ENCODE results near the gene MPDZ. TPM values are rescaled to one million over a fixed set of nuclear protein-coding genes. Genes with fewer than 3 reads are reported as not detected.

MPDZ gene
- total RNA-seq, 4 donors from 2014 or later = 17.9 to 29.6 (median 23.5) TPM

DNA sequence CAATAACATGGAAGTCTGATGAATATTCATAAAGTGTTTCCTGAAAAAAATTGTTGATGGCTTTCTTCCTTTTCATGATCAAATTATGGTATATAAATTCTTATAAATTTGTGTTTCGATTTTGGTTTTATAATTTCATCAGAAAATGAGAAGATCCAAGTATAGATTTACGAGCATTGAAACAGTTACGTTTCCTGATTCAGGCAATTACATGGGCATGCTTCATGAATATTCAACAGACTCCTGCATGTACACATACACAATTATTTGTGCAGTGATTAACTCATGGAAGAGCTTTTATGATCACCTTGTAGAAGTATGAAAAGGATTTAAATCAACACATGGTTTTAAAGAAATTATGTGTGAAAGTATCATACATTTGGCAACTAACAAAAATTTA, 136.7 kb downstream of the MPDZ start:
- no peak overlapping the region for H3K27ac ChIP-seq
- H3K36me3 ChIP-seq = peaks cover 0 to 30% of the 10 kb centered on the region in 2 donors
- TF ChIP-seq, protein P1, sequence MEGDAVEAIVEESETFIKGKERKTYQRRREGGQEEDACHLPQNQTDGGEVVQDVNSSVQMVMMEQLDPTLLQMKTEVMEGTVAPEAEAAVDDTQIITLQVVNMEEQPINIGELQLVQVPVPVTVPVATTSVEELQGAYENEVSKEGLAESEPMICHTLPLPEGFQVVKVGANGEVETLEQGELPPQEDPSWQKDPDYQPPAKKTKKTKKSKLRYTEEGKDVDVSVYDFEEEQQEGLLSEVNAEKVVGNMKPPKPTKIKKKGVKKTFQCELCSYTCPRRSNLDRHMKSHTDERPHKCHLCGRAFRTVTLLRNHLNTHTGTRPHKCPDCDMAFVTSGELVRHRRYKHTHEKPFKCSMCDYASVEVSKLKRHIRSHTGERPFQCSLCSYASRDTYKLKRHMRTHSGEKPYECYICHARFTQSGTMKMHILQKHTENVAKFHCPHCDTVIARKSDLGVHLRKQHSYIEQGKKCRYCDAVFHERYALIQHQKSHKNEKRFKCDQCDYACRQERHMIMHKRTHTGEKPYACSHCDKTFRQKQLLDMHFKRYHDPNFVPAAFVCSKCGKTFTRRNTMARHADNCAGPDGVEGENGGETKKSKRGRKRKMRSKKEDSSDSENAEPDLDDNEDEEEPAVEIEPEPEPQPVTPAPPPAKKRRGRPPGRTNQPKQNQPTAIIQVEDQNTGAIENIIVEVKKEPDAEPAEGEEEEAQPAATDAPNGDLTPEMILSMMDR (IDR thresholded peaks at IDR 0.05 in 4 of 5, conservative IDR thresholded peaks at IDR 0.05 in 1 of 5) = no peak
- no peak for TF ChIP-seq POLR2A (IDR thresholded peaks at IDR 0.05)

DNA sequence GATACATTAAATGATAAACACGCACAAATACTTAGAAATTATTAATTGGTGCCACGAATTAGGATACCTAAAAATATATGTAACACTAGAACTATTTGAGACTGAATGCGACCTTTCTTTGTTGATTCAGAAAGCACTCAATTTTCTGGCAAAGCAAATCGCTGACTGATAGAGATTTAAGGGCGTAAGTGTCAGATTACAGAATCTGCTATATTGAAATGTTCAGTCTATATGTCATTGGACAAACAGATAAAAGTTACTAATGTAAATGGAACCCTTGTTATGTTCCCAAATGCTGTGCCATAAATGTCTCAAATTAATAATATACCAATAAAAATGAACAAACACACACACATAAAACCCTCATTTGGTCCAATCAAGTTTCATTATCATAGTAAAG, 137.9 kb downstream of the MPDZ start:
- Histone ChIP-seq H3K9me3 (no peaks in the 10 kb centered on the region), H3K4me3 (no peak overlapping the region), H3K27me3 (no peaks in the 10 kb centered on the region), H3K27ac (no peak overlapping the region), H3K4me1 (peaks cover 34 to 44% of the 10 kb centered on the region in 2 donors), H3K36me3 (peaks cover 0 to 35% of the 10 kb centered on the region in 2 donors)
- intact Hi-C loops (cut with DNase I; ENCODE audit: low total_unique reads) = loop anchor here (10.0 kb wide), 1 partner anchor 1633 kb away; no protein-coding TSS in a partner anchor
- TF ChIP-seq, protein P1 (IDR thresholded peaks at IDR 0.05 in 4 of 5, conservative IDR thresholded peaks at IDR 0.05 in 1 of 5) = no peak
- no peak for TF ChIP-seq POLR2A (IDR thresholded peaks at IDR 0.05)
- ATAC-seq (no peak), DNase-seq (no peak)
- in situ Hi-C loops (cut with MboI; ENCODE audit: low sequenced_read_pairs in 4 of 4) = no loop called here

More for the DNA sequence above, 136.7 kb downstream of the MPDZ start:
- Histone ChIP-seq H3K27me3 (no peaks in the 10 kb centered on the region), H3K4me1 (peaks cover 34 to 44% of the 10 kb centered on the region in 2 donors), H3K4me3 (no peak overlapping the region), H3K9me3 (no peaks in the 10 kb centered on the region)
- ATAC-seq (no peak), DNase-seq (no peak)
- in situ Hi-C loops (cut with MboI; ENCODE audit: low sequenced_read_pairs in 4 of 4) = no loop called here
- intact Hi-C loops (cut with DNase I; ENCODE audit: low total_unique reads) = loop anchor here (10.0 kb wide), 1 partner anchor 1632 kb away; no protein-coding TSS in a partner anchor

DNA sequence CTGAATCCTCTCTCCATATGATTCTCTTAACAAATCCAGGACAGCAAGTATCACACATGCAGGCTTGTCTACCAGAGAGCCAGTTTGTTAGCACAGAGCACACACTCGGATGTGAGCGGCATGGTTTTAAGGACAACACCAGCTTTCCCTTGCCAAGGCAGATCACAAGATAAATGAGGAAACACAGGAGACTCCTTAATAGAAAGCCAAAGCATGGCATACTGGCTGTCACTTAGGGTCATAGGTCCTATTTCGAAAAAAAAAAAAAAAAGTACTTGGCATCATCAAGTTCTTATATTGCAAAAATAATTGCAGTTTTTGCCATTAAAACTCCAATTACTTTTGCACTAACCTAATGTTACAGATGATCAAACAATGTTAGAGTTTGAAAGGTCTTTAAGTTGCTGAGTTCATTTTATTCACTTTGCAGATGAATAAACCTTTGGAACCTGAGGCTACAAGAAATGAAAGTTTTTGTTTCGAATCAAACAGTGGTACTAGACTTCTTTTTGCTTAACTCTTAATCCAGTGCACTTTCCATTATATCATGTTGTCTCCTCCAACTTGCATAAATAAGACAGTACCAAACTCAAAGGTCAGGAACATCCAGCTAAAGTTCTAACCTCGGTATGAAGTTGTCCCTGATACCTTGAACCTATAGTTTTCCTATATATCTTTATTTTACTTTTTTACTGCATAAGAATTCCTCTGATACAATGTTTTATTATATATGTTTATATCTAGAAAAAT, 138.5 kb downstream of the MPDZ start:
- ATAC-seq = peak; percentile 73 to 91
- in situ Hi-C loops (cut with MboI; ENCODE audit: low sequenced_read_pairs in 4 of 4) = no loop called here
- intact Hi-C loops (cut with DNase I; ENCODE audit: low total_unique reads) = loop anchor here (10.0 kb wide), 1 partner anchor 1634 kb away; no protein-coding TSS in a partner anchor
- Histone ChIP-seq H3K9me3 (no peaks in the 10 kb centered on the region), H3K27ac (no peak overlapping the region), H3K27me3 (no peaks in the 10 kb centered on the region), H3K4me3 (no peak overlapping the region), H3K36me3 (peaks cover 0 to 33% of the 10 kb centered on the region in 2 donors), H3K4me1 (peaks cover 34 to 44% of the 10 kb centered on the region in 2 donors)
- TF ChIP-seq, protein P1 (IDR thresholded peaks at IDR 0.05 in 4 of 5, conservative IDR thresholded peaks at IDR 0.05 in 1 of 5) = no peak
- TF ChIP-seq POLR2A (IDR thresholded peaks at IDR 0.05) = no peak
- peak; percentile 13 to 20 for DNase-seq

DNA sequence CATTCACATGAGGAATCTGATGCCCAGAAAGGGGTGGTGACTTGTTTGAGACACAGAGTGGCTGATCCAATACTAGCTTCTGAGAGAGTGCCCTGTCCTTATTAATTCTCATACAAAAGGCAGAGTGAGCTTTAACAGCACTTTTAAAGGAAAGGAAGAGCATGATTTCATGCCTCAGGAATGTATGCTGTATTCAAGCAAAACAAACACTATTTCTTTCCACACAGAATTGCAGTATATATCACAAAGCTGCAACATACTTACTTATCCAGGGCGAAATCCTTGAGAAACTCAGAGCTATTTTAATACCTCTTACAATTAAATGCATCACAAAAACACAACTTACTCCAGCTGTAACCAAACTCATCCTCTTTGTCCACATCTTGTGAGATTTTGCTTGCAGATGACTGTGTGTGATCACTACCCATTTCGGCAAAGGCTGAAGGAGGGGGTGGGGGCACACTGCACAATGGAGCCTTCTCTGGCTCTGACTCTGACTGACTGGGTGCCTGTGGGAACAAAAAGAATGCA, 139.8 kb downstream of the MPDZ start:
- peaks cover 0 to 46% of the 10 kb centered on the region in 2 donors for H3K36me3 ChIP-seq
- in situ Hi-C loops (cut with MboI; ENCODE audit: low sequenced_read_pairs in 4 of 4) (no loop called here), intact Hi-C loops (cut with DNase I; ENCODE audit: low total_unique reads) (loop anchor here (10.0 kb wide), 1 partner anchor 1635 kb away; no protein-coding TSS in a partner anchor)
- H3K9me3 ChIP-seq = no peaks in the 10 kb centered on the region
- TF ChIP-seq POLR2A (IDR thresholded peaks at IDR 0.05) = no peak
- TF ChIP-seq, protein P1 (IDR thresholded peaks at IDR 0.05 in 4 of 5, conservative IDR thresholded peaks at IDR 0.05 in 1 of 5) = no peak
- no peak for ATAC-seq
- H3K4me1 ChIP-seq = peaks cover 29 to 35% of the 10 kb centered on the region in 2 donors
- H3K27ac ChIP-seq = no peak overlapping the region
- H3K4me3 ChIP-seq = no peak overlapping the region
- no peaks in the 10 kb centered on the region for H3K27me3 ChIP-seq
- DNase-seq = no peak

Measured in gastrocnemius medialis (tissue), 4 donors.